HG02623 (cell line): ENCODE measurements around the gene SORD.
"Not testable (repeated sequence)": the region's sequence is repeated elsewhere in the genome, so short reads cannot be mapped to it uniquely, and the experiment has no call there.

ENCODE experiments used
- ATAC-seq: cut with Tn5 transposase; IDR thresholded peaks from one replicate; pipeline ENCODE4 v1.9.1; 2021; ENCODE audit warnings: moderate library complexity; ENCODE audit not compliant: unreplicated experiment

The SORD gene

DNA sequence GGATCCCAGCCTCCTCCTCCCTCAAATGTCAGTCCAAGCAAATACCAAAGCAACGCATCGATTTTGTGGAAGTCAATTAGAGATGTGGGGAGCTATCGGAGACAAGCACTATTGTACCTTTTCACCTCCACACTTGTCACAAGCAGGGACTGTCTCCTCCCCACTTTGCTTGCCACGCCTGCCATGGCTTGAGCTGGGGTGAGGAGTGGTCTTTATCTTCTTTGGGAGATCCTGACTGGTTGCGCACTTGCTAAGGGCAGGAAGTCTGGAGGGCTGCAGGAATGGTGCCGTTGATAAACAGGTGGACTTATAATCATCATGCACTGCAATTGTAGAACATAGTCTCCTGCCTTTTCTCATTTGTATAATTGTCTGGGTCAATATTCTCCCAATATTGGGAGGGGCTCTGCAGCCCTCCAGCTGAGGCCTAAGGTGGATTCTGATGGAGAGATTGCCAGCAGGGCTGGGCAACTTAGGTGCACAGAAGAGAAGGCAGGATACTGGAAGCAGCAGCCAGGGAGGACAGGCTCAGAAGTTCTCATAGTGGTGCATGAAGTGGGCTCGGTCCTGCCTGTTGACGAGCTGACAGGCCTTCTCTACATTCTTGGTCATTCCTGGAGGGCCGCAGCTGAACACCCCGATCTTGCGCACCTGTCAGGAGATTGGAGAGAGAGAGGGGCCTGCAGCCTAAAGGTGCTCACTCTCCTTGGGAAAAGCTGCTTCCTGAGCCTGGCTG lies 70.8 kb downstream of the SORD start:
- ATAC-seq = no peak

DNA sequence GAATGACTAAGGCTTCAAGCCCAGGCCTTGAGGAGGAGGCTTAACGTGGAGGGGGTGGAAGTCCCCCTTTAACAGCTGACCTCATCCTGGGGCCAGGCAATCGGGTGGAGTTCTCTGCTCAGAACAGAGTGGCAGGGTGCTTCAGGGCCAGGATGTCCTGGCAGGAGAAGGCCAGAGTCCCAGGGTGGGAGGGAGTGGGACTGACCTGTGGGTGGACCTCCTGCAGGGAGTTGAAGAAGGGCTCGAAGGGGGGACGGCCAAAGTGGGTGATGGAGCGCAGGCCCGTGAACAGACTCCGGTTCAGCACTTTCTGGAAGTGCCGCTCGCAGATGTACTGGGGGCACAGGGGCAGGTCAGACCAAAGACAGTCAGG lies 71.3 kb downstream of the SORD start:
- ATAC-seq = no peak

DNA sequence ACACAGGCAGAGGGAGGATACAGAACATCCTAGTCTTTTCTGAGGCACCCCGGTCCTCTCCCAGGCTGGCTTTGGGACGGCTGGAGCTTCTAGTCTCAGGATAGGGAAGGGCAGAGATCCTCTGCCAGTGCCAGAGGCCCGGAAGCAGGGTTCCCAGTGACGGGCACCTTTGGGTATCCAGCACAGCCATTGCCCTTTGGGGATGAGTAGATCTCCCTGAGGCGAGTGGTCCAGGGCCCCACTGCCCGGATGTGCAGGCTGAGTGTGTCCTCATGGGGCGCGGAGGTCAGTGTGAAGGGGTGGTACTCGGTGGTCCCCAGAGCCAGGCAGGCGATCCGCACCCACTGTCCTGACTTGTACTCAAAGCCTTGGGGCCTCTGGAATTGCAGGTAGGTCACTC lies 72.7 kb downstream of the SORD start:
- ATAC-seq = no peak

DNA sequence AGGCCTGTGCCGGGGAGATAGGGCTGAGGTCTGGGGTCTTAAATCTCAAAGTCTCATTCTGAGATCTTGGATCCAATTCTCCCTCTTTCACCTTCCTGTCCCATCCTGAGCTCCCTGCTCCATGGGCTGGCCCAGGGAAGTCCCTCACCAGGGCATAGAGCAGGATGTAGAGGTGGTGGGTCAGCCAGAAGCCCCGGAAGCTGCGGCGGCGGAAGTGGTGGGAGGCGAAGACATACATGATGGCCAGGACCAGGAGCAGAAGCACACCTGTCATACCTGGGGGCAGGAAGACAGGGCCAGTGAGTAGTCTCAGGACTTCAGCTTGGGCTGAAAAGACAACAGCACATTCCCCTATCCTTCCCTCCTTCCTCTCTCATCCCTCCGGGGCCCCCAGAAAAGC lies 74.5 kb downstream of the SORD start:
- no peak for ATAC-seq

DNA sequence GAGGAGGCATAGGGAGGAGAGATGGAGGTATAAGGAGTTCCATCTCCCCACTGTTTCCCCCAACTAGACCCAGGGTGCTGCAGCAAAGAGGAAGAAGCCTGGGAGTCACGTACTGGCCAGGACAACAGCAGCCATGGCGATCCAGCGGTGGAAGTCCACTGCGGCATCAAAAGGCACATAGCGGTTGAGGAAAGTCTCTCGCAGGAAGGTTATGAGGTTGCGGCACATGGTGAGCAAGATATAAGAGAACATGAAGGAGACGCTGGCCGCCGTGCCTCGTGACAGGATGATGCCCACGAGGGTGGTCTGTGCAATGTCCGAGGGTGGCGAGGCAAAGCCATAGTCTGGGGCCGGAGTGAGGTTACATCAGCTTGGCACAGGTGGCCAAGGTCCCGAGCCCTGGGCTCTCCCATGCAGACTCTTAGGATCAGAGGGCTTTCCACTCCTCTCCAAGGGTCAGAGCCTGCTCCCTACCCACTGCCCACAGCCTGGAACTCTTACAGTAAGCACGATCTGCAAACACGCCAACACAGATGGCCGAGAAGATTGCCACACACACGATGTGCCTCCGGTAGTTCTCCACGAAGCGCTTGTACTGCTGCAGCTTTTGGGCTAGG lies 76.7 kb downstream of the SORD start:
- no peak for ATAC-seq

DNA sequence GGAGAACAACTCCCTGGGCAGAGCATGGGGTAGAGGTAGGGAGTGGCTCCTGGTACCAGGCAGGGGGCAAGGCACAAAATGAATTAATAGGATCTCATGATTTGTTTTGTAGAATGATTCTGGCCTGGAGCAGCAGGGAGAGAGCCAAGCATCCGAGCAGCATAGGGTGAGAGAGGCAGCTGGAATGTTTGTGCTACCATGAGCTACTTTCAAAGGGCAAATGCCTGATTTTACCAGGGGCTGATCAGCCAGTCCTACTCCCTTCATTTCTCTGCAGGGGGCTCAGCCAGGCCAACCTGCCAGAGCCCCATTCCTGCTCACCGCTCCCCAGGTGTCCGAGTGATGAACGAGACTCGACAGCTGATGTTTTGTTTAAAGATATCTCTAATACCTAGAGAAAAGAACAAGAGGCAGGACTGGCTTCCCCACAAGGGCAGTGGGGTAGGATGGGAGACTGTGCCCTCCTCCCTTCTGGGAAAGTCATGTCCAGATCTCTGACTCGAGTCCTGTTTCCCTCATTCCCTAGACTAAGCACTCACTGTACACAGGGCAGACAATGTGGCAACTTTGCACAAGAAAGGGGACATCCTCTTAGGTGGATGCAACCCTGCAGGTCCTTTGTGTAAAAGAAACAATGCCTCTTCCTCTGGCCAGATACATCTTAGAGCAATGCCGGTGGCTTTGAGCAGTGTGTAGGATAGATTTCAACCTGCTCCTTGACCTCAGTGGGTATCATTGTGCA lies 78.1 kb downstream of the SORD start:
- no peak for ATAC-seq

DNA sequence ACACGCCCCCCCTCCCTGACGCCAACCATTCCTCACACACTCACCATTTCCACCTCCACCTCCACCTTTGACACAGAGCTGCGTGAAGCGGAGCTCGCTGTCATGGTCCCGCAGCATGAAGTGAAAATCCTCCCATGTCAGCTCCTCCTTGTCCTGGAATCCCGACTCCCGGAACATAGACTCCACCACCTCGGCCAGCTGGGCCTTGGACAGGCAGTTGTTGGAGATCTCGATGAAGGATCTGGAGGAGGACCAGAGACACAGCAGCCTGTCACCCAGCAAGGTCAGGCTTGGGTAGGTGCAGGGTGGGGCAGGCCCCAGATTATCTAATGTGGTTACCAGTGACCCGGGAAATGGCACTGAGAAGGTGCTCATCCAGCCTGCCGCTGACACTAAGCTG lies 78.8 kb downstream of the SORD start:
- ATAC-seq = no peak

DNA sequence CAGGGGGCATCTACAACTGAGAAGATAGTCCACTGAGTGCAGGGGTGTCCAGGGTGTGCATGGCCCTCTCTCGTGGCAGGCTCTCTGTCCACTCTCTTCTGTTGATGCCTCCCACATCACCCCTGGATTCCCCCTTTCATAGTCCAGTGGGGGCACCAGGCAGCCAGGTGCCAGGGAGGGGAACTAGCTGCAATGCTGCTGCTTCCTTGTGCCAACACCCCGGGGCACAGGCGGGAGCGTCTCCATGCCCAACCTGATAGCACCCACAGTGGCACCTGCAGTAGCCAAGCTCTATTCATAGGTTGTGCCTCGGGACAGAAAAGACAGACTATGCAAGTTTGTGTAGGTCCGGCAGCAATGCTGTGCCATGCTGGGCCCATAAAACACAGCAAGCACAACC lies 79.2 kb downstream of the SORD start:
- no peak for ATAC-seq

DNA sequence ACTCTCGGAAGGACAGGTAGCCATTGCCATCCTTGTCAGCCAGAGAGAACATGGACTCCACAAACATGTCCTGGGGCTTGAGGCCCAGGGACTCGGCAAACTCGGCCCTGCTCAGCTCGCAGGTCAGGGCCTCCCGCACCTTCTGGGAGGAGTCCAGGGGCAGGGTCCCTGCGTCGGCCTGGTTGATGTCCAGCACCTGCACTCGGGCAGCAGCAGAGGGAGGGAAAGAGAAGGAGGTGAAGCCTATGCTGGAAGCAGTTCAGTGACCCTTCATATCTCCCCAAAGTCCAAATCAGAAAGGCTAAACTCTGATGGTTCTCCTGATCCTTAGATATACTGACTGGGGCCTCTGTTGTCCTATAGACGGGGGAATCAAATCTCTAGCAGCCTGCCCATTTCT lies 81.2 kb downstream of the SORD start:
- ATAC-seq = not testable (repeated sequence)

DNA sequence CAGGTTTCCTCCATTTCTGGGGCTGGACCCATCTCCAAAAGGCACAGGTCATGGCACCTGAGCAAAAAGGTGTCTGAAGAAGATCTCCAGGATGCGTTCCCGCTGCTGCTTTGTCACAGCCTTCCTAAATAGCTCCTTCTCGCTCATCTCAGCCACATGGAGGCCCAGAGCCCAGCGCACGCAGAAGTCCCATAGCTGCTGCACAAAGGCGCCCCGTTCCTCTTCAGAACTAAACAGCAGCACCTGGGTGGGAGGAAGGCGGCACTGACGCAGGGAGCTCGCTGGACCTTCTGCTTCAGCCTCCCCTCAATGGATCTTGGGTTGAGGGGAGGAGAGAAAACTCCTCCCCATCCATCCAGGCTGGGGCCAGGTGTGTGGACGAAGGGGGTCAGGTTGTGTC lies 82.6 kb downstream of the SORD start:
- no peak for ATAC-seq

DNA sequence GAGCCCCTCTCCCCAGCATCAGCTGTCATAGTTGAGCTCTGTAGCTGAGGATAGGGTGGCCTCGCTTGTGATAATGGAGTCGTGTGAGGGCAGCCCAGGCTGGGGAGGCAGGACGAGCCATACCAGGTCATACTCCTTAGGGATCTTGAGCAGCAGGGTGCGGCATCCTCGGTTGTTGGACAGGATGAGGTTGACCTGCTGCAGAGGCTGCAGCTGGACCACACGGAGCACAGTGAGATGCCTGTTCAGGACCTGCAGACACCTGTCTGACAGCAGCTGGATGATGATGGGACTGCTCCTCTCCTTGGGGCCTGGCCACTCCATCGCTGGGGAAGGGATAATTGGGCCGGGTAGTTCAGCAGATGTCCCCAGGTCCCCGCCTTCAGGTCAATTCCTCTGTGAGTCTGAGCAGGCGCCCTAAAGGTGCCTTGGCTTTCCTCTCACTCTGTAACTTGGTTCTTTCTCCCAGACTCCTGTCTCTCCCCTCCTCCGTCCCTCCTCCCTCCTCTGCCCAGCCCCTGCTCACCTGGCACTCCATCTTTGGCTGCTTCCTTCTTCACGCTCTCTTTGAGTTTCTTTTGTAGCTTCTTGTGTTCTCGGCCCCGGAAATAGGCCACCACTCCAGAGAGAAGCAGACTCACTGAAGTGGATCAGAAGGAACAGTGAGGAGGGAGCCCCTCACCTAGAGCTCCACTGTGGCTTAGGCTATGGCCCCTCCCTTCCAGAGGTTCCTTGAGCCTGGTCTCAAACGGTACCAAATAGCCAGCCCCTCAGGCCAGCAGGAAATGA lies 83.2 kb downstream of the SORD start:
- ATAC-seq = no peak

DNA sequence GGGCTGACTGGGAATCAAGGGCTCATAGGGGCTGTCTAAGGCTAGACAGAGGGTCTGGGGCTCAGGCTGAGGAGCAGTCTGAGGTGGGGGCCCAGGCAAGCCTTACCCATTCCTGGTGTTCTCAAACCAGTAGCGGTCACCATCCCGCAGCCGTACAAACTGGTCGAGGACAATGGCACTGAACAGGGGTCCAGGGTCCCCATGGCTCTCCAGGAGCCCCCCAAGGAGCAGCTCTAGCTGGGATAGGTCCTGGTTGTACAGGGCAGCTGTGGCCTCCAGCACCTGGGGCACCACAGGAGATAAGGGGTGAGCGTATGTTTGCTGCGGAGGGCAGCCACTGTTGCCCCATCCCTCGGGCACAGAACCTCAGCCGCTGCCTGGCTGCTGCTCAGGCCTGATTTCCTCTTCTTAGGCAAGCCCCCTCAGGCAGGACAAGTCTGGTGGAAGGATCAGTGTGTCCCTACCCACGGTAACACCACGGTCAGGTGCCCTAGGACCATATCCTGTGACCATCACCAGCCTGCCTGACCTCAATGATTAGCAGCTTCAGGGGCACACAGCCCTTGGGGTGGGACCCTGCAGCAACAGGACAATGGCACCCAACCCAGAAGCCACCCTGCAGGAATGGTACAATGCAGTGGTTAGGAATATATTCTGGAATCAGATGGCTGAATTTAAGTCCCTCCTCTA lies 85.1 kb downstream of the SORD start:
- ATAC-seq = no peak

DNA sequence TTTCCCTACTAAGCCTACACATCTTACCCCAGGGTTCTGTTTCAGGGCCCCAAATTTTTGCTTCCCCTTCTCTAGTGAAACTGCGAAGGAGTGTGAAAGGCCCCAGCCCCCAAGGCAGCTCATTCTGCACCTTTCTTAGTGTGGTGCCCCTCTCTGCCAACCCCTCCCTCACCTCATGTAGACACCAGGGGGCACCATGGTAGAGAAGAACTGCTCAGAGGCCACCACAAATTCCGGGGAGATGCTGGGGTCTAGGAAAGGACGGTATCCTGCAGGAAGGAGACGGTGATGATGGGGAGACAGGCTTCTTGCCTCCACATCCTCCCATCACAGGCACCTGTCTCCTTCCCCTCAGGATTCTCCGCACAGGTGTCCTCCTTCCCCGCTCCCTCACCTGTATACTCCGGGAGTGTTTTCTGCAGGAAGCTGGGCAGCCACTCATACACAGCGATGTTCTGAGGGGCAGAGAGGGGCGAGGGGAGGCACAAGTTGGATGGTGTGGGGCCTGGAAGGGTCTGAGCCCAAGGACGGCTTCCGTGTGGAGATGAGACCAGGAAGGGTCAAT lies 87.3 kb downstream of the SORD start:
- ATAC-seq = no peak

DNA sequence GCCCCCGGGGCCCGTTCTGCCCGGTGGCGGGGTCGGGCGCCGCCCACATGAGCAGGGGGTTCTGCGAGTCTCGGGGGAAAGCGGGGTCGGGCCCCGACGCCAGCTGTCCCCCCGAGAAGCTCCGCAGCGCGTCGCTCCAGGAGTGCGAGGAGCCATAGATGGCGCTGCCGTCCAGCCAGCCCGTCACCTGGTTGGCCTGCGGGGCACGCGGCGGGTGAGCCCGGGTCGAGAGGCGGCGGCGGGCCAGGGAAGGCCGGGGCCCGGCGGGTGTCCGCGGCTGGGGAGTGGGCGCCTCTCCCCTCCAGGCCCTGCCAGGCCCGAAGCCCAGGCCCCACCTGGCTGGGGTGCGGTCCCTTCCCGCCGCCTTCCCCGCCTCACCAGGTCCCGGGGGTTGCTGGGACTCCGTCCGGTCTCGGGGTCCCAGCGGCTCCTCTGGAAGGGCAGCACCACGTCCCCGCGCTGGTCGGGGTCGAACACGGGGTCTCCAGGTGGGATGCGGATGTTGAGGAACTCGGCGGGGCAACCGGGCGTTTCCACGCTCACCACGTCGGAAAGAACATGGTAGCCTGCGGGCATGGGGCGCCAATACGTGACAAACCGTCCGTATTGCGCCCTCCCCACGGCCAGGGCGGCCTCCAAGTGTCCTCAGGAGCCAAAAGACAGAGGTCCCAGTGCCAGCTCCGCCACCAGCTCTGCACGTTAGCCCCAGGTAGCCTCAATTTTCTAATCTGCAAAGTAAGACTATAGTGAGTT lies 88.6 kb downstream of the SORD start:
- ATAC-seq = no peak

DNA sequence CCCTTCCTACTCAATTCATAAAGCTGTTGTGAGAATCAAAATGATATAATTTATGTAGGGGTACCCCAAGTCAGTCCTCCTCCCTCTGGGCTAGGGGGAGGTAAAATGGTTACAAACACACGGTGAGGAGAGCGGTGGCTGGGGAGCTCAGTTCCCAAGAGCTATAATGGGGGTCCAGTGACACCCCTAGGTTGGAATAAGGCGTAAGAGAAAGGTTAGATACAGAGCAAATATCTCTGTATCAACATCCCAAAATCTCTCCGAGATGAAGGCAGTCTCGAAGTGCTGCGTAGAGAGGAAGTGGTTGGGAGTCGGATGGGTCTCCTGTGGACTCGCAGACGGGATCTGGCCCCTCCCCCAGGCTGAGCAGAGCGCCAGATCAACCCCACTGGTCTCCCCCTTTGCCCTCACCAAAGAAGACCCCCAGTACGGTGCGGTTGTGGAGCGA lies 89.2 kb downstream of the SORD start:
- no peak for ATAC-seq

DNA sequence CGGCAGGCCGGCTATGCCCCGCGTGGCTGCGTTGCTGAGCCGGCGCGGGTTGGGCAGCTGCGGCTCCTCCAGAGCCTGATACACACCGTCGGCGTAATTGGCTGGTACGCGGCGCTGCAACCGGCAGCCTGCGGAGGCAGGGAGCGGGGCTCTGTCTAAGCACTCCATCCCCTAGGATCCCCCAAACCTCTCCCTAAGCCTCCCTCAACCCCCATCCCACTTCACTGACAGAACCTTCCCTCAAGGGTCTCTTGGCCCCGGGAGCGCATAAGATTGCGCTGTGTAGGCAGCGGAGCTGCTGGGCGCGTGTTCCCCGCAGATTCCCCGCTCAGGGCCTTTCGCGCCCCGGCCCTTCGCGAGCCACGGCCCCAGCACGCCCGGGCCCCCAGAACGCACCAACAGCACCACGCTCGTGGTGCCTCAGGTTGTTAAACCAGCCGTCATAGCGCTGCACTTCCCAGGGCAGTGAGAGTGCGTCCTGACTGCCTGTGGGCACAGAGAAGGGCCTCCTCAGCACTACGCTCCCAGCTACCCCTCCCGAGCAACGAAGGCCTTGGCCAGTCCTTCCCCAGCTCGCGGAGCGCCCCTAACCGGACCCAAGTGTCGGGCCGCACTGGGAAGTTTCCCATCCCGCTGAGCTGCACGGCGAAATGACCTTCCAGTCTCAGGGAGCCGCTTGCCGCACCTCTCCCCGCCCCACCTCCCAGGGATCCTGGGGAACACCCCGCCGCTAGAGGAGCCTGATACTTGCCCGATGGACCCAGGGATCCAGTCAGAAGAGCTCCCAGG lies 89.8 kb downstream of the SORD start:
- no peak for ATAC-seq

DNA sequence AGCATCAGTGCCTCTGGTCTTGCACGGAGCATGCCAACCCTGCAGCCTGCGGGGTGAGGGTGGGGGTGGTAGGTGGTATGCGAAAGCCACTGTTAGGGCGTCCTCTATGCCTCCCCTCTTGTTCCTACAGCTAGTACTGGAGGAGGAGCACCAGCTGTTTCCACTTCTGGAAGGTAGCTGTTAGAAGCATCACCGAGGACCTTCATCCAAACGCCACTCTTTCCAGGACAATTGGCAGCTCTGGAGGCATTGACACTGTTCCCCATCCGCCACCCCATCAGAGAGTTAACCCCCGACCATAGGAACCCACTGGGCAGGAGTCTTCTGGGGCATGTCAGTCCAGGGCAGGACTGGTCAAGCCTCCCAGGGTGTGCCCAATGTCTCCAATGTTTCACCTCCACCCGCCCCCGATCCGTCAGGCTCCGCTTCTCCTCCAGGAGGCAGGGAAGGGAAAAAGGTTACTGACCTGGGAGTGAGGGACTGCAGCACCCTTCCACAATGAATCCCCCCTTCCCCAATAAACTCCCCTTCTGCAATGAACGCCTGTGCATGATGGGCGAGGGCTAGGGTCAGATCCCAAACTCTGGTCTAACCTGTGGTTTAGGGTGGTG lies 90.5 kb downstream of the SORD start:
- no peak for ATAC-seq

DNA sequence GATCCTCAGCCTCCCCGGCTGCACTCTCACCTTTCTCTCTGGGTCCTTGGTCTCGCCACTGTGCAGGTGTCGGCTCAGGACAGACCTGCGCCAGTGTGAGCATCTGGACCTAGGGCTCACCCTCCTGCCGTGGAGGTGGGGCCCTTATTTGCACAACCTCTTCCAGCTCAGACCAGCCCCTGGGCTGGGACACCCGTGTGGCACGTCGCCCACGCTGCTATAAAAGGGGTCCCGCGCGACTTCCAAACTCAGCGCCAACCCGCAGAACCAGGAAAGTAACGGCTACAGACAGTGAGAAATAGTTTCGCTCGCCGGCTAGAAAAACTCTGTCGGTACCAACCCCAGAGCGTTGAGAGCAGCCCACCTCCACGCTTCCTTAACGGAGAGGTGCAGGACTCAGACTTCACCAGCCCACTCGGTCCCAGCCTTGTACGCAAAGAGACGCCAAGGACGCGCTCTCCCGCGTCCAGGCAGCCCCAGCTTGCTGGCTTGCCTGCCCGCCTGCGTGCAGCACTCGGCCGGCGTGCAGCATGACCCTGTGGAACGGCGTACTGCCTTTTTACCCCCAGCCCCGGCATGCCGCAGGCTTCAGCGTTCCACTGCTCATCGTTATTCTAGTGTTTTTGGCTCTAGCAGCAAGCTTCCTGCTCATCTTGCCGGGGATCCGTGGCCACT lies 91.2 kb downstream of the SORD start, which contains the start of the genes DUOX2 and DUOXA2:
DUOX2 (minus strand) TSS at position 97 of the 675 bp plus-strand sequence. CDS start 761 bp downstream, outside the sequence.
DUOXA2 (plus strand) TSS at position 251 of the 675 bp plus-strand sequence; CDS start at position 531, 280 bp downstream.
- no peak for ATAC-seq
